ENCODE measurements around the gene AGK.
"Not testable (repeated sequence)": the region's sequence is repeated elsewhere in the genome, so short reads cannot be mapped to it uniquely, and the experiment has no call there.

Gene AGK

GRCh38 chr7:141588912-141589311 lies 37.7 kb downstream of the AGK start:
- DNase-seq, result no peak

- no peak for DNase-seq
Observed at GRCh38 chr7:141590071-141590470, 38.9 kb downstream of the AGK start.

GRCh38 chr7:141590666-141591065 lies 39.5 kb downstream of the AGK start:
- no peak for DNase-seq

GRCh38 chr7:141593134-141593533 lies 41.9 kb downstream of the AGK start:
- DNase-seq, result no peak

- DNase-seq, result no peak
Observed at GRCh38 chr7:141597966-141598365, 46.8 kb downstream of the AGK start.

- DNase-seq, result no peak
Observed at GRCh38 chr7:141598408-141598807, 47.2 kb downstream of the AGK start.

- no peak for DNase-seq
Observed at GRCh38 chr7:141600168-141601006, 49.2 kb downstream of the AGK start.

GRCh38 chr7:141609576-141609975 lies 58.4 kb downstream of the AGK start:
- DNase-seq, result no peak

- no peak for DNase-seq
Observed at GRCh38 chr7:141610671-141611070, 59.5 kb downstream of the AGK start.

GRCh38 chr7:141612861-141613260 lies 61.7 kb downstream of the AGK start:
- no peak for DNase-seq

- DNase-seq, result no peak
Observed at GRCh38 chr7:141617280-141617679, 66.1 kb downstream of the AGK start.

GRCh38 chr7:141619745-141620144 lies 68.5 kb downstream of the AGK start:
- DNase-seq, result no peak

GRCh38 chr7:141624763-141625162 lies 73.6 kb downstream of the AGK start:
- DNase-seq, result no peak

GRCh38 chr7:141630621-141631020 lies 79.4 kb downstream of the AGK start:
- no peak for DNase-seq

- DNase-seq, result no peak
Observed at GRCh38 chr7:141631525-141631924, 80.3 kb downstream of the AGK start.

- no peak for DNase-seq
Observed at GRCh38 chr7:141634065-141634464, 82.9 kb downstream of the AGK start.

- no peak for DNase-seq
Observed at GRCh38 chr7:141636053-141636452, 84.8 kb downstream of the AGK start.

GRCh38 chr7:141640239-141640840 lies 89.1 kb downstream of the AGK start:
- no peak for DNase-seq

GRCh38 chr7:141641876-141642275 lies 90.7 kb downstream of the AGK start:
- no peak for DNase-seq

GRCh38 chr7:141645188-141645587 lies 94.0 kb downstream of the AGK start:
- DNase-seq, result no peak

GRCh38 chr7:141646826-141647480 lies 95.7 kb downstream of the AGK start:
- DNase-seq, result no peak

- DNase-seq, result not testable (repeated sequence)
Observed at GRCh38 chr7:141647701-141648100, 96.5 kb downstream of the AGK start.

GRCh38 chr7:141648276-141649114 lies 97.3 kb downstream of the AGK start:
- DNase-seq, result no peak

Data from activated naive CD4-positive, alpha-beta T cell (primary cell).